ENCODE measurements around the gene CPA4.

The CPA4 gene

GRCh38 chr7:130276796-130277762 lies 15.9 kb upstream of the CPA4 start:
- DNase-seq: no peak

- DNase-seq: no peak
Measured at GRCh38 chr7:130277763-130278643, 15.0 kb upstream of the CPA4 start.

GRCh38 chr7:130278860-130279259 lies 14.1 kb upstream of the CPA4 start:
- no peak for DNase-seq

GRCh38 chr7:130279286-130279685 lies 13.7 kb upstream of the CPA4 start:
- no peak for DNase-seq

GRCh38 chr7:130279906-130280305 lies 13.1 kb upstream of the CPA4 start:
- DNase-seq: no peak

GRCh38 chr7:130281260-130281659 lies 11.7 kb upstream of the CPA4 start:
- no peak for DNase-seq

GRCh38 chr7:130286881-130287280 lies 6.1 kb upstream of the CPA4 start:
- DNase-seq: no peak

GRCh38 chr7:130288168-130288567 lies 4.8 kb upstream of the CPA4 start:
- no peak for DNase-seq

GRCh38 chr7:130288829-130289228 lies 4.1 kb upstream of the CPA4 start:
- DNase-seq: no peak

- no peak for DNase-seq
Measured at GRCh38 chr7:130289478-130289877, 3.5 kb upstream of the CPA4 start.

GRCh38 chr7:130290745-130291144 lies 2.2 kb upstream of the CPA4 start:
- no peak for DNase-seq

- DNase-seq: no peak
Measured at GRCh38 chr7:130293521-130293920, 560 bp downstream of the CPA4 start.

- no peak for DNase-seq
Measured at GRCh38 chr7:130294314-130294713, 1.4 kb downstream of the CPA4 start.

- DNase-seq: no peak
Measured at GRCh38 chr7:130296221-130296951, 3.4 kb downstream of the CPA4 start.

- DNase-seq: no peak
Measured at GRCh38 chr7:130297628-130298543, 4.9 kb downstream of the CPA4 start.

GRCh38 chr7:130298544-130299326 lies 5.8 kb downstream of the CPA4 start:
- no peak for DNase-seq

- no peak for DNase-seq
Measured at GRCh38 chr7:130299866-130300265, 6.9 kb downstream of the CPA4 start.

GRCh38 chr7:130301501-130302020 lies 8.6 kb downstream of the CPA4 start:
- no peak for DNase-seq

- DNase-seq: no peak
Measured at GRCh38 chr7:130302649-130303048, 9.7 kb downstream of the CPA4 start.

- DNase-seq: no peak
Measured at GRCh38 chr7:130303127-130303526, 10.2 kb downstream of the CPA4 start.

GRCh38 chr7:130303551-130303950 lies 10.6 kb downstream of the CPA4 start:
- DNase-seq: no peak

Measured in activated CD8-positive, alpha-beta memory T cell treated with anti-CD3 and anti-CD28 coated beads for 24 hours (primary cell).